ENCODE results near the gene RHOT1.
"Not testable (repeated sequence)": the region's sequence is repeated elsewhere in the genome, so short reads cannot be mapped to it uniquely, and the experiment has no call there.

GRCh38 chr17:32180262-32180661 lies 38.0 kb downstream of the RHOT1 start:
- not testable (repeated sequence) for TF ChIP-seq CTCF, POLR2A (IDR thresholded peaks at IDR 0.05)
